ENCODE results near the gene NRG4.
"Not testable (repeated sequence)": the region's sequence is repeated elsewhere in the genome, so short reads cannot be mapped to it uniquely, and the experiment has no call there.

NRG4 gene

DNA sequence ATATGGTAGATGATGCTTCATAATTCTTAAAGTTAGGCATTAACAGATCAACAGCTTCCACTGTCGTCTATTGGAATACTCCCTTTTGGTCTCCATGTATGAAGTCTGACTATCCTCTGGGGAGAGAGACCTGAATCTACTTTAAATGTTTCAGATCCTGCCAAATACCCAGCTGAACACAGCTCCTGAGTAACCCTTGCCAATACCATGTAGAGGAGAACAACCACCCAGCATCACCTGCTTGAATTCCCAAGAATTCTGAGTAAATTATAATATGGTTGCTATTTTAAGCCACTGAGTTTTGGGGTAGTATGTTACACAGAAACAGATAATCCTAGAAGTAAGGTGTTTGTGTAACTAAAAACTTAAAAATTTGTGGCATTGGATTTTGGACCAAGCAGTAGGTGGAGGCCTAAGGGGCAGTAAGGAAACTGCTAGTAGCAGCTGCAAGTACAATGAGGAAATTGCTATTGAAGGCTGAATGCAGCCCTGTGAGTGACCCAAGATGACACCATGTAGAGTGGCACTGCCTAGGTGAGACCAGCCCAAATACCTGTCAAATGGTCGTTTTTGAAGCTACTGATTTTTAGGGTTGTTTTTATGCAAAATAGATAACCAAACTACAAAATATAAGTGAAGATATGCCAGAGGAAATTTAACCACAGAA lies 30.9 kb downstream of the NRG4 start:
- TF ChIP-seq, protein P1, sequence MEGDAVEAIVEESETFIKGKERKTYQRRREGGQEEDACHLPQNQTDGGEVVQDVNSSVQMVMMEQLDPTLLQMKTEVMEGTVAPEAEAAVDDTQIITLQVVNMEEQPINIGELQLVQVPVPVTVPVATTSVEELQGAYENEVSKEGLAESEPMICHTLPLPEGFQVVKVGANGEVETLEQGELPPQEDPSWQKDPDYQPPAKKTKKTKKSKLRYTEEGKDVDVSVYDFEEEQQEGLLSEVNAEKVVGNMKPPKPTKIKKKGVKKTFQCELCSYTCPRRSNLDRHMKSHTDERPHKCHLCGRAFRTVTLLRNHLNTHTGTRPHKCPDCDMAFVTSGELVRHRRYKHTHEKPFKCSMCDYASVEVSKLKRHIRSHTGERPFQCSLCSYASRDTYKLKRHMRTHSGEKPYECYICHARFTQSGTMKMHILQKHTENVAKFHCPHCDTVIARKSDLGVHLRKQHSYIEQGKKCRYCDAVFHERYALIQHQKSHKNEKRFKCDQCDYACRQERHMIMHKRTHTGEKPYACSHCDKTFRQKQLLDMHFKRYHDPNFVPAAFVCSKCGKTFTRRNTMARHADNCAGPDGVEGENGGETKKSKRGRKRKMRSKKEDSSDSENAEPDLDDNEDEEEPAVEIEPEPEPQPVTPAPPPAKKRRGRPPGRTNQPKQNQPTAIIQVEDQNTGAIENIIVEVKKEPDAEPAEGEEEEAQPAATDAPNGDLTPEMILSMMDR (IDR thresholded peaks at IDR 0.05; ENCODE audit: control insufficient read depth, insufficient read depth, low read depth, low read length, missing control alignments) = no peak
- H3K4me3 ChIP-seq (ENCODE audit: control insufficient read depth, low read depth, low read length) = no peak overlapping the region
- DNase-seq (ENCODE audit: low read depth) = no peak

DNA sequence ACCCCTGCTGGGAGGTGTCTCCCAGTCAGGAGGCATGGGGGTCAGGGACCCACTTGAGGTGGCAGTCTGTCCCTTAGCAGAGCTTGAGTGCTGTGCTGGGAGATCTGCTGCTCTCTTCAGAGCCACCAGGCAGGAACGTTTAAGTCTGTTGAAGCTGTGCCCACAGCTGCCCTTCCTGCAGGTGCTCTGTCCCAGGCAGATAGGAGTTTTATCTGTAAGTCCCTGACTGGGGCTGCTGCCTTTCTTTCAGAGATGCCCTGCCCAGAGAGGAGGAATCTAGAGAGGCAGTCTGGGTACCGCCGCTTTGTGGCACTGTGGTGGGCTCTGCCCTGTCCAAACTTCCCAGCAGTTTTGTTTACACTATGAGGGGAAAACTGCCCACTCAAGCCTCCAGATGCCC lies 35.5 kb downstream of the NRG4 start:
- not testable (repeated sequence) for DNase-seq (ENCODE audit: low read depth); H3K4me3 ChIP-seq (ENCODE audit: control insufficient read depth, low read depth, low read length)

DNA sequence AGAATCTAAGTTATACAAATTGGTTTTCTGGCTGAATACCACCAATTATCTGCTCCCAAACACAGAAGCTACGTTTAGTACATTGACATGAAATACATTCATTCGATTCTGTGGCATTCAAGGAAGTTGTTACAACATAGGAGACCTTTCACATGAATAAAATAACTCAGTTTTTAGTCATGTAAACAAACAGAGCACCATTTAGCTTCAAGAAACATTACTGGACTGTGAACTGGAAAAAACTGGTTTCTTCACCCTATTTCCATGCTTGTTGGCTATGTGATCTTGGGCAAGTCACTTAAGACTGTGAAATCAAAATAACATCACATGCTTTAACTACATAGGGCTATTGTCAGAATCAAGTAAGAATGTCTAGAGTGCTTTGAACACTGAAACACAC lies 46.2 kb downstream of the NRG4 start:
- DNase-seq (ENCODE audit: low read depth) = no peak
- TF ChIP-seq, protein P1 (IDR thresholded peaks at IDR 0.05; ENCODE audit: control insufficient read depth, insufficient read depth, low read depth, low read length, missing control alignments) = no peak
- no peak overlapping the region for H3K4me3 ChIP-seq (ENCODE audit: control insufficient read depth, low read depth, low read length)

DNA sequence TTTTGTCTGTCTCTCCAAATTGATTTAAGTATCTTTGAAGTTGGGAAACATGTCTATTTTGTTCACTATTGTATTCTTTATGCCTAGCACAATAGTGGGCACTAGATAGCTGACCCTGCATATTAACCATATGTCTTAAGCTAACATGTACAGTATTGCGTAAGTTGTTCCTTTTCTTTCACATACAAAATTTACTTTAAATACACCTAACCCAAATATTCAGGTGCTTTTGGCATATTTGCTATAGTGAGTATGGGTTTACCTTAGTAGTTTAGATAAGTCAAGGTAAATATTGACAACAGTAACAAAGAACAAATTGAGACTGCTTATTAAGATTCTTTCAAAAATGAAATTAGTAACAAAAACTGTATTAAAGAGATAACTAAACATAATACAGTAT lies 50.9 kb downstream of the NRG4 start:
- H3K4me3 ChIP-seq (ENCODE audit: control insufficient read depth, low read depth, low read length) = no peak overlapping the region
- no peak for DNase-seq (ENCODE audit: low read depth)
- TF ChIP-seq, protein P1 (IDR thresholded peaks at IDR 0.05; ENCODE audit: control insufficient read depth, insufficient read depth, low read depth, low read length, missing control alignments) = no peak

DNA sequence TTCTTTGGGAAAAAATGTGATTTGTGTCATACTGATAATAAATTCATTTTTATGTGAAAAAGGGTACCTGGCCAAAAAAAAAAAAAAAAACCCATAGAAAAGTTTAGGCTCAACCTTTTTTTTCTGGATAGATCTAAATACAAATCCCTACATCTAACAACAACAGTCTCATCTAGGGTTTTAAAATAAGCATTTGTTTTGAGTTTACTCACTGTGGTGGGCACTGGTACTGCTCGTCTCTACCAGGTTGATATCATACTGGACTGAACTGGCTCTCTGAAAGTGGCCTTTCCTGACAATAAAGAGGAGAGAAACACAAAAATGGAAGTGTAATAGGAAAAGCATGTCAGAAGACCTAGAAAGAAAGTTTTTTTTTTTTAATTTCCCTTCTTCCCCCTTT lies 56.5 kb downstream of the NRG4 start:
- TF ChIP-seq, protein P1 (IDR thresholded peaks at IDR 0.05; ENCODE audit: control insufficient read depth, insufficient read depth, low read depth, low read length, missing control alignments) = no peak
- no peak for DNase-seq (ENCODE audit: low read depth)
- H3K4me3 ChIP-seq (ENCODE audit: control insufficient read depth, low read depth, low read length) = no peak overlapping the region

DNA sequence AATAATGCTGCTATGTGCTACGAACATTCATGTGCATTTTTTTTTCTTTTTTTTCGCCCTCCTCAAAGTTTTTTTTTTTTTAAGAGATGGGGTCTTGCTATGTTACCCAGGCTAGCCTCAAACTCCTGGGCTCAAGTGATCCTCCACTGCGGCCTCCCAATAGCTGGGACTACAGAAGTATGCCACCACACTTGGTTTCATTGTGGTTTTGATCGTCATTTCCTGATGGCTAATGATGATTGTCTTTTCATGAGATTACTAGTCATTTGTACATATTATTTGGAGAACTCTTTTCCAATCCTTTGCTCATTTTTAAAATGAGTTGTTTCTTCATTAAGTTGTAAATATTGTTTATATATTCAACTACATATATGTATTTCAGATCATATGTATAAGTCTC lies 59.7 kb downstream of the NRG4 start:
- no peak for DNase-seq (ENCODE audit: low read depth)
- TF ChIP-seq, protein P1 (IDR thresholded peaks at IDR 0.05; ENCODE audit: control insufficient read depth, insufficient read depth, low read depth, low read length, missing control alignments) = no peak
- H3K4me3 ChIP-seq (ENCODE audit: control insufficient read depth, low read depth, low read length) = no peak overlapping the region

DNA sequence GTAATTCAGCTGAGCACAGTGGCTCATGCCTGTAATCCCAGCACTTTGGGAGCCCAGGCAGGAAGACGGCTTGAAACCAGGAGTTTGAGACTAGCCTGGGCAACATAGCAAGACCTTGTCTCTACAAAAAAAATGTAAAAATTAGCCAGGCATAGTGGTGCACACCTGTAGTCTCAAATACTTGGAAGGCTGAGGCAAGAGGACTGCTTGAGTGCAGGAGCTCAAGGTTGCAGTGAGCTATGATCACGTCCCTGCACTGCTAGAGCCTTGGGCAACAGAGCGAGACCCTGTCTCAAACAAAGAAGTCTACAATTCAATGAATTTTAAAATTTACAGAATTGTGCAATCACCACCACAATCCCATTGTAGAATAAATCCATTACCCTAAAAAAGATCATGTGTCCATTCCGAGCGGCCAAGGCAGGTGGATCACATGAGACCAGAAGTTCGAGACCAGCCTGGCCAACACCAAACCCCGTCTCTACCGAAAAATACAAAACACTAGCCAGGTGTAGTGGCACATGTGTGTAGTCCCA lies 63.4 kb downstream of the NRG4 start:
- no peak overlapping the region for H3K4me3 ChIP-seq (ENCODE audit: control insufficient read depth, low read depth, low read length)
- TF ChIP-seq, protein P1 (IDR thresholded peaks at IDR 0.05; ENCODE audit: control insufficient read depth, insufficient read depth, low read depth, low read length, missing control alignments) = no peak
- DNase-seq (ENCODE audit: low read depth) = no peak

All from AG09309 (cell line).